NCI-H510A (cell line): ENCODE data around the gene GAB1.

ENCODE experiments used
- DNase-seq: peaks from one replicate; lab custom pipeline; 2025; lab: John Stamatoyannopoulos, UW

The GAB1 gene

DNA sequence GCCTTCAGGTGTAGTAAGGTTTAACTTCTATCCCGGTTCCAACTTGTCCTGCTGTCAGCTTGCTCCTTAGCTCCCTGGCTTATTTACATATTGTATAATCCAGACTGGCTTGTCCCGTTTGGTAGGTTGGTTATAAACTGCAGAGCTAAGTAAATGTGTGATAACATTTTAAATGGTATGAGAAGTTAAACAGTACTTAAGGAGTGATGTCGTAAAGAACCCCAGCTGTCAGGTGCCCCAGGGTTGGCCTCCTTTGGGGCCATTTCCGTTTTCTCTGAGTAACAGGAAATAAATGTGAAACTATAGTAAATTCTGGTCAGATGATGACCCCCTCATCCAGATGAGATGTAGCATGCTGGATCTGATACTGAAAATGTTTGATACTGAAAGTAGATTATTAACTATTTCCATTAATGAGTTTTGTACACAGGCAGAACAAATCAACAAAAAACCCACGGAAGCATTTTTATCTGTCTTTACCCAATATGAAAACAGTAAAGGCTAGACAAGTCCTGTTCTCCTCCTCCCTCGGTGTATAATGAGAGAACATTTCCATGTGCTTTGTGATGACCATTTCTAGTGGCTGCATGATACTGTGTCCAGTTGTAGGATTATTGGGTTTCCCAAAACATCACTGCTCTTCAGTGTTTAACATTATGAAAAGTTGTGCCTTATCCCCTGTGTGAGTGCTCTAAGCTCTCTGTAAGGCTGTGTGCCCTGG, 22.4 kb downstream of the GAB1 start:
- no peak for DNase-seq

DNA sequence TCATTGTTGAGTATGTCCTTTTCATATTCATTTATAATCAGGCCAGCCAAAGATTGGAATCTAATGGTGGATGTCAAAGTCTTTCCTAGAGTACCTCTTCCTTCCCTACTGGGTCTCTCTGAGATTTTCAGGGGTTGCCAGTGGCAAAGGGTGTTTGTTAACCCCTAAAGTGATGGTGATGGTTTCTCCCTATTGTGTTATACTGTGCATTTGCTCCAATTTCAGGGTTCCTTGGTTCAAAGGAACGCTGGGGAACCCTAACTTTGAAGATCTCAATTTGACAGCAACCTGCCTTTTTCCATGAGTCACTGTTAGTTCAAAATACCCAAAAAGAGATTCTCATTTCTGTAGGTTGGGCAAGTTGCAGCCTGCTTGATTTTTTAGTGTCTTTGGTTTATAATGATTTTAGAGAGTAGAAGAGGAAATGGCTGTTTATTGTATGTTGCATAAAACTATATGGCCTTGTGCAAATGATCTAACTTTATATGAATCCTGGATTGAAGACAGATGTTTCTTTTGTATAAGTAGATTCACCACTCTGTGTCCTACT, 23.0 kb downstream of the GAB1 start:
- DNase-seq = no peak

GRCh38 chr4:143360838-143361625, 24.4 kb downstream of the GAB1 start:
- no peak for DNase-seq

DNA sequence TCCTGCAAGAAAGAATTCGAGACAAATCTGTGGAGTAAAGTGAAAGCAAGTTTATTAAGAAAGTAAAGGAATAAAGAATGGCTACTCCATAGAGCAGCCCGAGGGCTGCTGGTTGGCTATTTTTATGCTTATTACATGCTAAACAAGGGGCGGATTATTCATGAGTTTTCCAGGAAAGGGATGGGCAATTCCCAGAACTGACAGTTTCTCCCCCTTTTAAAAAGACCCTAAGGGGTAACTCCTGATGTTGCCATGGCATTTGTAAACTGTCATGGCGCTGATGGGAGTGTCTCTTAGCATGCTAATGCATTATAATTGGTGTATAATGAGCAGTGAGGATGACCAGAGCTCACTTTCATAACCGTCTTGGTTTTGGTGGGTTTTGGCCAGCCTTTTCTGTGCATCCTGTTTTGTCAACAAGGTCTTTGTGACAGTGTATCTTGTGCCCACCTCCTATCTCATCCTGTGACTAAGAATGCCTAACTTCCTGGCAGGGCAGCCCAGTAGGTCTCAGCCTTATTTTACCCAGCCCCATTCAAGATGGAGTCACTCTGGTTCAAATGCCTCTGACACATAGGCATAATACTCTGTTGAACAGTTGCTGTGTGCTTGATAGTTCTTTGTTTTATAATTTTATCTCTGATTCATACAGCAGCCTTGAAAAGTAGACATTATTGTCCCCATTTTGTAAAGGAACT, 25.8 kb downstream of the GAB1 start:
- no peak for DNase-seq

DNA sequence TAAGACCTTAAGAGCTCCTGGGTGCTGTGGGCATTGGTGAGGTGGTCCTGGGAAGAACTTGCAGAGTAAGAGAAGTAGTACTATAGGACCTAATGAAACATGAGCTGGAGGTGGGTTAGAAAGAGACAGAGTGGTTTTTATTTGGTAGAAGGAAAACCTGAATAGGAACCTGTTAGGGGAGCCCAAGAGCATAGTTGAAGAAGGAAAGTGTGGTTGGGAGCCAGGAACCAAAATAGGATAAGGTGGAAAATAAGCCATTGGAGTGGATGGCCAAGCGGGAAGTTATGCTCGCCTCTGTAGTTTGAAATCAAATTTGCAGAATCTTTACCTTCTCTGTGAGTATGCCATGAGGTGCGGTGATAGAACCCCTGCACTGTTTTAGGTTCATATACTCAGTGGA, 26.7 kb downstream of the GAB1 start:
- DNase-seq = no peak

GRCh38 chr4:143364063-143364462, 27.4 kb downstream of the GAB1 start:
- DNase-seq = no peak

GRCh38 chr4:143367863-143368262, 31.2 kb downstream of the GAB1 start:
- no peak for DNase-seq

GRCh38 chr4:143369552-143369951, 32.9 kb downstream of the GAB1 start:
- DNase-seq = no peak

DNA sequence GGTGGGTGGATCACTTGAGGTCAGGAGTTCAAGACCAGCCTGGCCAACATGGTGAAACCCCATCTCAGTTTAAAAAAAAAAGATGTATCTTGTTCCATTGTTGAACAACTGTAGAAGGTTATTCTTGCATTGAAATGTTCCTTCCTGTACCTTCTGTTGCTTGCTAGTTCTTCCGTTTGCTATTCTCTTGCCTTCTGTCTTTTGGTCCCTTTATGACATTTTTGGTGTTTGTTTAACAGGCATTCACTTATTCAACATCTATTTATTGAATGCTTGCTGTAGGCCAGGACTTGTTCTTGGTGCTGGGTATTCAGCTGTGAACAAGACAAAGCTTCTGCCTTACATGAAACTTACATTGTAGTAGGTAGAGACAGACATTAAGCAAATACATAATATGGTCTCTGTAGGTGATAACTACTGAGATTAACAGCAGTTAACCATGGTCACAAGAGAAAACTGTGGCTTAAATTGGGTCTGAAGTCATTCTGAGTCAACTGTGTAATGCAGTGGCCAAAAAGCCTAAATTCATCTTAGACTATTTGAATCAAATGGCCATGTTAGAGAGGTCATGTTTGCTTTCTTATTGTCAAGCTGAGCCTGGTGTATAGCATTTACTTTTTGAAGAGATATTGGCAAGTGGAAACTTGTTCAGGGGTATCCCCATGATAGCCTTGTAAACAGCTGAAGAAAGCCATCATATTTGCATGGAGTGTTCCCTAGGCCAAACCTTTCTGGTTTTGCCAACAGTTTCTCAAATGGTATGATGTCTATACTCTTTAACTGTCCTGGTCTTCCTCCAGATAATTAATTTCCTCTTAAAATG, 35.6 kb downstream of the GAB1 start:
- no peak for DNase-seq

DNA sequence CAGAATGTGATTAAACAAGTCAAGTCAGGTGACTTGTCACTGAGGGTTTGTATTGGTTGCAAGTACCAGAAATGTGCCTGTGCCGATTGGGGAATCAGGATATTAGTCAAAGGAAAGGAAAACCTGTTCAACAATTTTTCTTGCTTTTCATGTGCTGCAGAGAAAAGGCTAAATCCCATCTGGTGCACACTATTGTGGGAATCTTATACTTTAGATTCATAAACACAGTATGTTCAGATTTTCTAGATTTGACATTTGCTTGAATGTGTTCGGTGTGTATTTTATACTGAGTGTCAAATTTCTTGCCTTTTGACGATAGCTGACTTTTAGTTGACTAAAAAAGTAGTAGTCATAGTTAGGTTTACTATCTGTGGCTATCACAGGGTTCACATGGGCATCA, 37.6 kb downstream of the GAB1 start:
- no peak for DNase-seq

GRCh38 chr4:143374771-143375170, 38.1 kb downstream of the GAB1 start:
- no peak for DNase-seq

GRCh38 chr4:143375326-143376073, 38.8 kb downstream of the GAB1 start:
- no peak for DNase-seq

- no peak for DNase-seq
Observed at GRCh38 chr4:143377611-143378099, 41.0 kb downstream of the GAB1 start.

DNA sequence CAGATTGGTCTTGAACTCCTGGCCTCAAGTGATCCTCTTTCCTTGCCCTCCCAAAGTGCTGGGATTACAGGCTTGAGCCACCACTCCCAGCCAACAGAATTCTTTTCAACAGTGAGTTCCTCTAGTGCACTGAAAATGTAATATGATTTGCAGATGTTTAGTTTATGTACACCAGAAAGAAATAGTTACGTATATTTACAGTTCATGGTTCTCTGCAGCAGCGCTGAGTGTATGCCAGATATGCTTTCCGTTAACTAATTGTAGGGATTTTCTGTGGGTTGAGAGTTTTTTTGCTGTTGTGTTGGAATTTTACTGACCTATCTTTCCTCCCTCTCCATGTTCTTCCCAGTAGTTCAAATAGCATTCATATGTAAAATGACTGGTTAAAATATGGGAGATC, 44.0 kb downstream of the GAB1 start:
- DNase-seq = no peak

GRCh38 chr4:143381189-143382118, 44.8 kb downstream of the GAB1 start:
- DNase-seq = no peak

- DNase-seq = no peak
Observed at GRCh38 chr4:143382596-143382995, 45.9 kb downstream of the GAB1 start.

DNA sequence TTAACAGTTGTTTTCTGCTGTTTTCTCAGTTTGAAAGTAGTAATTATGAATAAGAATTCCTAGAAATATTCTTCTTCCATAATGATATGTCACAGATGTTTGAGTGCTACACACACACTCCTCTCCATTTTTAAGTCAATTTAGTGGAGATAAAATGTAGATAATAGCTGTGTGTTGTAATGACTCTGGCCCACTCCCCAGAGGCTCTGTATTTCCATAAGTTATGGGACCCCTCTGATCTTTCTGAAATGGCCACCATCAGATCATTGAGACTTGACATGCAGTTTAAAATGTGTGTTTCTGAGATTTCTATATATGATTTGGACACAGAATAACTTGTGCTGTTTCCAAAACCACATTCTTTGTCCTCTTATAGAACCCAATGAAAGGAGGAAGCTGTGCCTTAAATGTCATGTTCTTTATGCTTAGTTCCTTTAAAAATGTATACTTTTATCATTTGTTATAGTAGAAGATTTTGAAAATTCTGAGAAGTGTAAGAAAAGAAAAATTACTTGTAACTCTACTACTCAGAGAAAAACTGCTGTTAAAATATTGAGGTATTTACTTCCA, 46.4 kb downstream of the GAB1 start:
- DNase-seq = no peak

GRCh38 chr4:143384381-143384994, 47.8 kb downstream of the GAB1 start:
- no peak for DNase-seq

GRCh38 chr4:143386812-143387211, 50.1 kb downstream of the GAB1 start:
- DNase-seq = no peak
